Aorta (tissue), 5 donors: ENCODE data around the gene DYNC2LI1. TPM values are rescaled to one million over a fixed set of nuclear protein-coding genes. Genes with fewer than 3 reads are reported as not detected.

Experiments
- ATAC-seq: fragments of 200-7000 bp; cut with Tn5 transposase; one replicate; pipeline ENCODE4 v1.9.1; 2022; ENCODE audit warnings: moderate library complexity; ENCODE audit not compliant: low FRiP score
- DNase-seq, 2 donors: peaks; one replicate each; pipeline ENCODE4 v3.0.0-alpha.2; 2020
- H3K27ac ChIP-seq, 2 donors: one replicate each; pipeline ENCODE4 v1.5.1; 2013; ENCODE audit warnings: low read length in 2 of 2, mild to moderate bottlenecking in 2 of 2, moderate library complexity in 2 of 2, control low read depth in 1 of 2, inconsistent platforms in 1 of 2, low read depth in 1 of 2
- H3K27me3 ChIP-seq, 2 donors: one replicate each; pipeline ENCODE4 v1.6.1; 2013; ENCODE audit warnings: control low read depth in 1 of 2, low read length in 1 of 2, mild to moderate bottlenecking in 1 of 2, moderate library complexity in 1 of 2; ENCODE audit not compliant: insufficient read depth in 2 of 2, control insufficient read depth in 1 of 2
- H3K36me3 ChIP-seq, 2 donors: one replicate each; pipeline ENCODE4 v1.6.1; 2013; ENCODE audit warnings: control low read depth in 1 of 2, low read length in 1 of 2, mild to moderate bottlenecking in 1 of 2; ENCODE audit not compliant: insufficient read depth in 2 of 2, control insufficient read depth in 1 of 2
- H3K4me1 ChIP-seq, 2 donors: one replicate each; pipeline ENCODE4 v1.6.1; 2013; ENCODE audit warnings: low read length in 2 of 2, control low read depth in 1 of 2, mild to moderate bottlenecking in 1 of 2, moderate library complexity in 1 of 2; ENCODE audit not compliant: insufficient read depth in 2 of 2, control insufficient read depth in 1 of 2
- H3K4me3 ChIP-seq, 2 donors: one replicate each; pipeline ENCODE4 v1.5.1; 2013; ENCODE audit warnings: low read length in 2 of 2, control low read depth in 1 of 2, mild to moderate bottlenecking in 1 of 2
- H3K9me3 ChIP-seq: one replicate; pipeline ENCODE4 v1.6.1; 2013; ENCODE audit warnings: mild to moderate bottlenecking, low read length; ENCODE audit not compliant: control insufficient read depth
- WGBS, 2 donors: extraction: QIAGEN DNeasy Blood & Tissue Kit; methylation state at CpG; one replicate each; pipeline ENCODE4 v1.1.7; 2013; 5-methylcytosine and 5-hydroxymethylcytosine counted together
- intact Hi-C, 2 donors: fragments of 100-400 bp; cut with DNase I; formaldehyde crosslinking; loops; one replicate each; pipeline versions ENCODE4 v1.14.2 to v1.15.0; 2022
- polyA plus RNA-seq, 2 donors: library from polyadenylated mRNA; stranded (reverse); fragments of 200-250 nt; gene quantifications; one replicate each; pipeline ENCODE4 v1.2.3, GENCODE V29; 2013
- total RNA-seq, 2 donors: library from RNA; stranded (reverse); fragmentation: NEBNext Ultra II Directional; extraction: Animal tissue kit (Norgen Biotek cat#: 25700); gene quantifications; one replicate each; pipeline ENCODE4 v1.2.1, GENCODE V29; 2021
- donor health status: healthy with polysubstance abuse.
- donor health status: Bipolar disorder and iron deficiency.
- donor health status: DM: no; HTN: no; CAD: no.
- donor health status: DM: no; HTN: no; CAD: no.
- donor health status: DM: yes; HTN: yes; CAD: no.

Gene DYNC2LI1
- total and polyA plus RNA-seq, 4 donors = 8.8 to 44.3 (median 27.4) TPM

- WGBS, 2 donors = 67 to 70% methylated on average over 4 of the region's 4 CpGs
- Histone ChIP-seq H3K4me1 (no peaks in the 10 kb centered on the region), H3K36me3 (no peaks in the 10 kb centered on the region), H3K27ac (no peak overlapping the region), H3K9me3 (no peaks in the 10 kb centered on the region), H3K27me3 (no peaks in the 10 kb centered on the region), H3K4me3 (no peak overlapping the region)
- DNase-seq (no peak), ATAC-seq (no peak)
- intact Hi-C loops = no loop called here
Observed at GRCh38 chr2:43798300-43798699, 24.5 kb downstream of the DYNC2LI1 start.

GRCh38 chr2:43800894-43801293 is 27.1 kb downstream of the DYNC2LI1 start:
- Histone ChIP-seq H3K27ac (no peak overlapping the region), H3K4me1 (no peaks in the 10 kb centered on the region), H3K9me3 (no peaks in the 10 kb centered on the region), H3K27me3 (no peaks in the 10 kb centered on the region), H3K36me3 (peaks cover 0 to 3% of the 10 kb centered on the region in 2 donors), H3K4me3 (no peak overlapping the region)
- intact Hi-C loops = no loop called here
- ATAC-seq (no peak), DNase-seq (no peak)

GRCh38 chr2:43802135-43802534 is 28.3 kb downstream of the DYNC2LI1 start:
- Histone ChIP-seq H3K27ac (no peak overlapping the region), H3K4me1 (no peaks in the 10 kb centered on the region), H3K9me3 (no peaks in the 10 kb centered on the region), H3K36me3 (peaks cover 0 to 3% of the 10 kb centered on the region in 2 donors), H3K4me3 (no peak overlapping the region), H3K27me3 (no peaks in the 10 kb centered on the region)
- DNase-seq = no peak
- ATAC-seq = no peak
- 97 to 99% methylated on average over 2 of the region's 2 CpGs for WGBS, 2 donors
- intact Hi-C loops = no loop called here

GRCh38 chr2:43803113-43803512 is 29.3 kb downstream of the DYNC2LI1 start:
- intact Hi-C loops = no loop called here
- DNase-seq (no peak), ATAC-seq (no peak)
- H3K4me3 ChIP-seq = no peak overlapping the region
- no peaks in the 10 kb centered on the region for H3K9me3 ChIP-seq
- H3K4me1 ChIP-seq = no peaks in the 10 kb centered on the region
- peaks cover 0 to 3% of the 10 kb centered on the region in 2 donors for H3K36me3 ChIP-seq
- H3K27ac ChIP-seq = no peak overlapping the region
- 73 to 77% methylated on average over 1 of the region's 1 CpG for WGBS, 2 donors
- no peaks in the 10 kb centered on the region for H3K27me3 ChIP-seq

- intact Hi-C loops = no loop called here
- Histone ChIP-seq H3K27me3 (no peaks in the 10 kb centered on the region), H3K36me3 (peaks cover 2 to 10% of the 10 kb centered on the region in 2 donors), H3K4me1 (no peaks in the 10 kb centered on the region), H3K9me3 (no peaks in the 10 kb centered on the region), H3K27ac (no peak overlapping the region), H3K4me3 (no peak overlapping the region)
- 91 to 93% methylated on average over 2 of the region's 2 CpGs for WGBS, 2 donors
- DNase-seq = no peak
- no peak for ATAC-seq
Observed at GRCh38 chr2:43806719-43807031, 32.8 kb downstream of the DYNC2LI1 start.

GRCh38 chr2:43810452-43810851 is 36.6 kb downstream of the DYNC2LI1 start:
- WGBS, 2 donors = 34 to 35% methylated on average over 2 of the region's 2 CpGs
- DNase-seq (no peak), ATAC-seq (no peak)
- Histone ChIP-seq H3K36me3 (peaks cover 2 to 7% of the 10 kb centered on the region in 2 donors), H3K27ac (no peak overlapping the region), H3K4me1 (no peaks in the 10 kb centered on the region), H3K27me3 (no peaks in the 10 kb centered on the region), H3K4me3 (no peak overlapping the region), H3K9me3 (no peaks in the 10 kb centered on the region)
- intact Hi-C loops = no loop called here

GRCh38 chr2:43810888-43811287 is 37.0 kb downstream of the DYNC2LI1 start:
- Histone ChIP-seq H3K4me1 (no peaks in the 10 kb centered on the region), H3K36me3 (peaks cover 2 to 7% of the 10 kb centered on the region in 2 donors), H3K27me3 (no peaks in the 10 kb centered on the region), H3K9me3 (no peaks in the 10 kb centered on the region), H3K27ac (no peak overlapping the region), H3K4me3 (no peak overlapping the region)
- ATAC-seq = no peak
- DNase-seq = no peak
- 38 to 40% methylated on average over 1 of the region's 1 CpG for WGBS, 2 donors
- intact Hi-C loops = no loop called here

GRCh38 chr2:43812006-43812405 is 38.2 kb downstream of the DYNC2LI1 start:
- H3K36me3 ChIP-seq = peaks cover 2 to 7% of the 10 kb centered on the region in 2 donors
- WGBS, 2 donors = 79 to 81% methylated on average over 2 of the region's 2 CpGs
- DNase-seq (no peak), ATAC-seq (no peak)
- H3K27me3 ChIP-seq = no peaks in the 10 kb centered on the region
- no peak overlapping the region for H3K27ac ChIP-seq
- H3K4me1 ChIP-seq = no peaks in the 10 kb centered on the region
- intact Hi-C loops = no loop called here
- H3K9me3 ChIP-seq = no peaks in the 10 kb centered on the region
- H3K4me3 ChIP-seq = no peak overlapping the region

- ATAC-seq (no peak), DNase-seq (no peak)
- H3K36me3 ChIP-seq = peaks cover 2 to 7% of the 10 kb centered on the region in 2 donors
- H3K9me3 ChIP-seq = no peaks in the 10 kb centered on the region
- H3K27me3 ChIP-seq = no peaks in the 10 kb centered on the region
- no peak overlapping the region for H3K27ac ChIP-seq
- intact Hi-C loops = no loop called here
- no peaks in the 10 kb centered on the region for H3K4me1 ChIP-seq
- WGBS, 2 donors = 6 to 10% methylated on average over 2 of the region's 2 CpGs
- H3K4me3 ChIP-seq = no peak overlapping the region
Observed at GRCh38 chr2:43812947-43813346, 39.1 kb downstream of the DYNC2LI1 start.
